ENCODE measurements around the gene BRS3. TPM values are rescaled to one million over a fixed set of nuclear protein-coding genes. Genes with fewer than 3 reads are reported as not detected.

Gene BRS3
- total and polyA plus RNA-seq, 10 of the 15 experiments (the other 5 are each of a cell fraction or from before 2014, with no cell fraction given): not detected

GRCh38 chrX:136488706-136489105 lies 959 bp downstream of the BRS3 start:
- no TSS peak for BruUV-seq (replicated peaks)
- POLR2A ChIA-PET: no interaction called here
- Histone ChIP-seq H3K4me3 (no peak overlapping the region), H3K9me3 (replicated peaks; ENCODE audit: control insufficient read depth, insufficient read depth, low read length) (no peaks in the 10 kb centered on the region), H3K4me1 (ENCODE audit: control insufficient read depth, insufficient read depth, low read length) (no peaks in the 10 kb centered on the region), H3K79me2 (ENCODE audit: control insufficient read depth, insufficient read depth, low read length) (no peaks in the 10 kb centered on the region), H3K36me3 (ENCODE audit: control insufficient read depth in 2 of 2, insufficient read depth in 2 of 2, low read length in 1 of 2) (no peaks in the 10 kb centered on the region), H3K27me3 (replicated peaks in 1 of 2; ENCODE audit: control insufficient read depth in 2 of 2, insufficient read depth in 2 of 2, low read length in 1 of 2) (no peaks in the 10 kb centered on the region; a peak in 2 of 4 replicates), H4K20me1 (ENCODE audit: control insufficient read depth, insufficient read depth) (no peaks in the 10 kb centered on the region), H3K9ac (ENCODE audit: control insufficient read depth, insufficient read depth, low read length) (no peak overlapping the region), H3K27ac (ENCODE audit: control insufficient read depth, insufficient read depth) (no peak overlapping the region), H3K4me2 (ENCODE audit: control insufficient read depth, insufficient read depth) (no peak overlapping the region), H2AFZ (ENCODE audit: control insufficient read depth, low read depth, low read length) (no peak overlapping the region)
- TF ChIP-seq JUND (IDR thresholded peaks at IDR 0.05; ENCODE audit: low read depth, low read length) (no peak), MYC (IDR thresholded peaks at IDR 0.05; ENCODE audit: insufficient read depth, insufficient read length, insufficient replicate concordance, low read length, severe bottlenecking) (no peak), GATAD2B (conservative IDR thresholded peaks at IDR 0.05; ENCODE audit: low read depth) (no peak), ZNF384 (IDR thresholded peaks at IDR 0.05; ENCODE audit: borderline replicate concordance, low read depth, low read length) (no peak), NFXL1 (IDR thresholded peaks at IDR 0.05; ENCODE audit: borderline replicate concordance) (no peak), RBBP5 (conservative IDR thresholded peaks at IDR 0.05) (no peak), CHD4 (IDR thresholded peaks at IDR 0.05) (no peak), CHD1 (IDR thresholded peaks at IDR 0.05; ENCODE audit: low read depth, low read length) (no peak), CREB1 (IDR thresholded peaks at IDR 0.05; ENCODE audit: low read depth) (no peak), ZNF207 (IDR thresholded peaks at IDR 0.05; ENCODE audit: borderline replicate concordance) (no peak), YY1 (IDR thresholded peaks at IDR 0.05; ENCODE audit: low read depth, low read length) (no peak), PAX8 (IDR thresholded peaks at IDR 0.05) (no peak)
- ATAC-seq: no peak
- in situ Hi-C loops (cut with MboI) (no loop called here), intact Hi-C loops (cut with micrococcal nuclease; ENCODE audit: unreplicated experiment) (no loop called here)
- CTCF ChIA-PET: no interaction called here
- RAD21 ChIA-PET (ENCODE audit: unreplicated experiment): no interaction called here
- 28% methylated on average over 5 of the region's 5 CpGs for WGBS (ENCODE audit: insufficient coverage, insufficient replicate concordance, low lambda C conversion rate, missing lambda C conversion rate)
- SMC1A ChIA-PET (ENCODE audit: uncharacterized antibody, unreplicated experiment): no interaction called here
- FAIRE-seq: no peak
- DNase-seq (ENCODE audit: low read depth, low spot score): no peak

Measured in GM12878 (cell line).